SW 1271 (cell line): ENCODE measurements around the gene BABAM2.

ENCODE experiments used
- DNase-seq, 2 experiments: peaks; one replicate each; lab custom pipeline; 2025; lab: John Stamatoyannopoulos, UW

Gene BABAM2

DNA sequence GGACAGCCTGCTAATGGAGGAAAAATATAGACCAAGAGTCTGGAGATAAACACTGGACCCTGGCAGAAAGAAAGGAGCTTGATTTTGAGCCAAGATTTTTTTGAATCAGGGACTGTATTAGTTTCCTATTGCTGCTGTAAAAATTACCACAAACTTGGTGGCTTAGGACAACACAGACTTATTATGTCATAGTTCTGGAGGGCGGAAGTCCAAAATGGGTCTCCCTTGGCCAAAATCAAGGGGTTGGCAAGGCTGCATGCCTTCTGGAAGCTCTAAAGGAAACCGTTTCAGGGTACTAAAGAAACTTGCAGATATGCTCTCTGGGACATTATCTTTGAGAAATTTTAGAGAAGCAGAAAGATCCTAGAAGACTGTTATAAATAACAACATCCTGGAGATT lies 140.1 kb downstream of the BABAM2 start:
- no peak for DNase-seq

DNA sequence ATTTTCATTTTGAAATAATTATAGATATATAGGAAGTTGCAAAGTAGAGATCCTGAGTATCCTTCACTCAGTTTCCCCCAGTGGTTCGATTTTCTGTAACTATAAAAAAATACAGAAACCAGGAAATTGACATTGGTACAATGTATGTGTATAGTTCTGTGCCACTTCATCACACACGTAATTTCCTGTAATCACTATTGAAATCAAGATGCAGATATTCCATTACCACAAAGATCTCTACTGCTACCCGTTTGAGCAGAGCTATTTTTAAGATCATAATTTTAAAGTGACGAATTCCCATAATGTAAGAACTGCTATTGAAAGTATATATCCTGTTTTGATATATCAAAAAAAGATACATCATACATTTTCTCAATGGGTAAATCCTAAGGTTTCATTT lies 142.3 kb downstream of the BABAM2 start:
- no peak for DNase-seq

DNA sequence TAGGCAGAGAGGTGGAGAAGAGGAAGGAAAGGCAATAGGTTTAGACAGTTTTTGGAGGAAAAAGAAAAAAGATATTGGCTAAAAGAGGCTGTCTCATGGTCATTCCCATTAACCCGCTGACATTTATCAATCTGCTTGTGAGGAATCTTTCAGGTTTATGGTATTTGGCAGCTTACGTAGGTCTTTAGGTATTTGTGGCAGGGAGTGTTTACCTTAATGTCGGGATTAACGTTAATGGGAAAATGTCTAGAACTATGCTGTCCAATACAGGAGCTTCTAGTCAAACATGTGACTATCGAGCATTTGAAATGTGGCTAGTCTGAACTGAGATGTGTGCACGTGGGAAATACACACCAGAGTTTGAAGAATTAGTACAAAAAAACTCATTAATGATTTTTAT lies 144.2 kb downstream of the BABAM2 start:
- DNase-seq = no peak

DNA sequence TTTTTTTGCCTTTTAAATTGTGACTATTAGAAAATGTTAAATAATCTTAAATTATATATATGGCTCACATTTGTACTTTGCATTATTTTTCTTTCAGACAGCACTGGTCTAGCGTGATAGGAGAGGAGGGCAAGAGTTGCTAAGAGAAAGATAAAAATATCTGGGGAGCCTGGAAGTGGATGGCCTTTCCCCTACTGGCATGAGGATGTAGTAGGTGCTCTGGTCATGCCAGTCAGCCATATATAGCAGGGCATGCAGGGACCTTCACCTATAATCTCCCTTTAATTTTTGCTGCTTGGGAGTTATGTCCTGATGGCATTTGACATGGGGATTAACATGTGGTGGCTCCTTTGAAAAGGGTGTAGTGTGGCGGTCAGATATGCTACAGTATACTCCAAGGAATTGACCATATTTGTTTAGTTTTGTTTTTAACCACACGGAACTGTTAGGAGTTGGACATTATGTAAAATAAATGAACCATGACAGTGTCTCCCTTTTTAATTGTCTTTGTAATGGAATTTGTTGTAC lies 144.7 kb downstream of the BABAM2 start:
- DNase-seq = no peak

DNA sequence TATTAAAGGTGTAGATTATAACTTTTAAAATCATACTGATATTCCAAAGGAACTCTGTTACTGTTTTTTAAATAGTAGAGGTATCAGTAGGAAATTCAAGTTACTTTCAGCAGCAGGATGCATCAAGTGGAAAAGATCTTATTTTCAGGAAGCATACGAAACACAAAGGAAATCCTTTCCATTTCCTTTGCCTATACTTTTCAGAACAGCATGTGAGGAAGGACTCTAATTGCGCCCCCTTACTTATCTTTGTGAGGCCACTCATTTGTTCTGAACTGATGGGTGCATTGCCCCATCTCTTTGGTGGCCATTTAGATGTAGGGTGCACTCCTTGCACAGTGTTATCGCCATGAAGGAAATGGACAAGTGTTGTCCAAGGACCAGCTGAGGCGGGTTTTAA lies 145.3 kb downstream of the BABAM2 start:
- no peak for DNase-seq

DNA sequence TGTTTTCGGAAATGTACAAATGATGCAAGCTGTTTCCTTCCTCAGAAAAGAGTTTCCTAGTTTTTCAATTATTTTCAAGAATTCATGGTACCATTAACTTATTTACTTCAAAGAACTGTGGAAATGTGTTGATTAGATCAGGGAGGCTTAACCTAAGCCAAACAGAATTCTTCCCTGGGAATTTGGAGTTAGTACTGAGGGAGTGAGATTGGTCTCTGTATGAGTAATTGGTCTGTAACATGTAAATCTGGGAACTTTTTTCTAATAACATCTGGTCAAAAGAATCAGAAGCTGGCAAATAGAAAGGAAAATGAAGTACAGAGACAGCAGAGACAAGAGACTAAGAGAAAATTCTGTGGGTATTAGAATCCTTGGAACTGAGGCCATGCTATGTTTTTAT lies 145.8 kb downstream of the BABAM2 start:
- DNase-seq = no peak

DNA sequence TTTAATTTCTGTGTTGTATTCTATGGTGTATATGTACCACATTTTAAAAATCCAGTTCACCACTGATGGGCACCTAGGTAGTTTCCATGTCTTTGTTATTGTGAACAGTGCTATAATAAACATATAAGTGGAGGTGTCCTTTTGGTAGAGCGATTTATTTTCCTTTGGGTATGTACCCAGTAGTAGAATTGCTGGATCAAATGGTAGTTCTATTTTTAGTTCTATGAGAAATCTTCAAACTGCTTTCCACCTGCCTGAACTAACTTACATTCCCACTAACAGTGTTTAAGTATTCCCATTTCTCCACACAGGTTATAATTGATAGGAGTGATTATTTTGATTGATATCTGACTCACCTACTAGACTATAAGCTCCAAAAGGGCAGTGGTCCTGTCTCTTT lies 148.2 kb downstream of the BABAM2 start:
- no peak for DNase-seq

DNA sequence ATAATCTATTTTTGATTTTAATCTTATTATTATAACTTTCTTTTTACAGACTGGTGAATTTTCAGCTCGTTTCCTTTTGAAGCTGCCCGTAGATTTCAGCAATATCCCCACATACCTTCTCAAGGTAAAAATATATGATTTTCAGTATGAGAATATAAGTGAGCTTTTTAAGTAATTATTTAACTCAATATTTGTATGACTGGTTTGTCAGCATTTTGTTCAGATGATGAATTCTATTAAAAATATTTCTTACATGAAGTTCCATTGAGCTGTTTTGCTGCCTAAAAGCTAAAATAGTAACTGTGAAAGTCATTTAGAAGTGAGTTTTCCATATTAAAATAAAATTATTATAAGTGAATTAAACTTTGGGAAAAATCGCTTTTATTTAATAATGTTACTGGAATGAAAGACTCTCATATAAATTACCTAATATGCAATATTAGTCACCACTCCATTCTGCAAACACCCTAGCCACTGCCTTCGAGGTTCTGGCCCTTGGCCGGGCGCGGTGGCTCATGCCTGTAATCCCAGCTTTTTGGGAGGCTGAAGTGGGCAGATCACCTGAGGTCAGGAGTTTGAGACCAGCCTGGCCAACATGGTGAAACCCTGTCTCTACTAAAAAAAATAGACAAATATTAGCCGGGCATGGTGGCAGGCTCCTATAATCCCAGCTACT lies 155.3 kb downstream of the BABAM2 start:
- DNase-seq = no peak

DNA sequence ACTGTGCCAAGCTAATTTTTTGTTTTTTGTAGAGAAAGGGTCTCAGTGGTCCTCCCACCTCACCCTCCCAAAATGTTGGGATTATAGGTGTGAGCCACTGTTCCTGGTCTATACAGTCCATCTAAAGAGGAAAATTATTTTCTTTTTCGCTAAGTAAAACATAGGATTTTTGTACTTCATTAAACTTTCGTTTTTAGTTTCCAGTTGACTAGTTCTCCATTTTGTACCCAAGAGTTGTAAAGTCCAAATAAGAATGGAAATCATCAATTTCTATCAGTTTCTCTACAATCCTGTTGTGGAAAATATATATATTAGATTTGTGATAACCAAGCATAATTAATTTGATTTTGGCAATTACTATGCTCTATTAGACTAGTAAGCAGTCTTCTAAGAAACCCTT lies 156.4 kb downstream of the BABAM2 start:
- DNase-seq = no peak

DNA sequence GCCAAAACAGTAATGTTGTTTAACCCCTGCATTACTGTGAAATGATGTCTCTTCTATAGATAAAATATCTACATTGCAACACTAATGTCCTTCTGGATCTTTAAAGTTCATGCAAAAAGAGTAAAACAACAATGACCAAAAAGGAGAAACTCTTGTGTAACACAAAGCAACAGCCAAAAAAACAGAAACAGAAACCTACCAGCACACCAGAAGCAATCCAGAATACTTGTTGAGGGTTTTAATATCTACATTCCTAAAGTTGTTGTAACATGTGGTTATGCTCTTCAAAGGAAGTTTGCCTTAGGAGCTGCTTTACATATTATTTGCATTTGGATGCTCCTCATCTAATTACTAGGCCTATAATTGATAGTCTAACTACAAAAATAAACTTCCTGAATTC lies 157.2 kb downstream of the BABAM2 start:
- no peak for DNase-seq

DNA sequence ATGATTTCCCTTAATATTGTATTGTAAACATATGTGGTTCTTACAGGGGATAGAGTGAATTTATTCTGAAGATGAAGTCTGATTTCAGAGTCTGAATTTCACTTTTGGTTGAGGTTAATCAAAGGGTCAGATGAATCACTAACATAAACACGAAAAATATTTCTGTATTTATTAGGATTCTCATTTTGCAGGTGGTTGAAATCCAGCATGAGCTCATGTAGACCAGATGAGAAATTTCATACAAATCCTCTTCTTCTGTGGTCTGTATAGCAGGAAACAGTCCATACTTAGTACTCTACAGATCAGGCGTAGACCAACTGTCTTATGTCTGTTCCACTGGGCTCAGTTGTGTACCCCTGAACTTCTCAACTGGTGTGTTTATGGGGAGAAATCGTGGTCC lies 157.8 kb downstream of the BABAM2 start:
- no peak for DNase-seq

DNA sequence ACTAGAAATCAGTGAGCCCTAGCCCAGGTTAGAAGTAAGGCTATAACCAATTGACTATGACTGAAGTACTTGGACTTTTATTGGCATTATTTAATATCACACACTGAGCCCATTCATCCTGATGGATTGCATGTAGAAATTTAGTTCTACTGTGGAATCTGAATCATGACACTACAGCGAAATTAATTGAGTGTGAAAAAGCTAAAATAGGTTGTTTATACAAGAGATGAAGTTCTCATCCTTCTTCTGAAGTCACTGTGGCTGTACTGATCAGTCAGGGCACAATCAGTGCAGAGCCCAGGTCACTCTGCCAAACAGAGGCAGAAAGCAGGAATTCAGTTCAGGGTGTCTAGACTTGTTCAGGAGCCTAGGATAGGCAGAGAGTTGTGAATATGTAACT lies 158.9 kb downstream of the BABAM2 start:
- DNase-seq = no peak

DNA sequence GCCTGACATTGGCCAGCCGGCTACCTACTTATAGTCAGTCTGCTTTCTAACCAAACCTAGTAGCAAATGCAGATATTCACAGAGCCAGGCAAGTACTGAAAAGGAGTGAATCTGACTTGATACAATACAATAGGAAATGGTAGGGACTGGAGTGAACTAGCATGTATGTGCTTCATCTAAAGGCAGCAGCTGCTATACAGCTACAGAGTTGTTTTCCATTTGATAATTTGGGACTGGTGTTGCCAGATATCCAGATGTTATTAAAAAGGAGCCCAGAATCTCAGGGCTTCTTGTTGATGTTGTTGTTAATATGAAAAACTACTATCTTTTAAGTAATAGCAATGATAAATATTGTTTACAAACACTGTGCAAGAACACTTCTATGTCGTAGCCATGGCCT lies 159.4 kb downstream of the BABAM2 start:
- no peak for DNase-seq

DNA sequence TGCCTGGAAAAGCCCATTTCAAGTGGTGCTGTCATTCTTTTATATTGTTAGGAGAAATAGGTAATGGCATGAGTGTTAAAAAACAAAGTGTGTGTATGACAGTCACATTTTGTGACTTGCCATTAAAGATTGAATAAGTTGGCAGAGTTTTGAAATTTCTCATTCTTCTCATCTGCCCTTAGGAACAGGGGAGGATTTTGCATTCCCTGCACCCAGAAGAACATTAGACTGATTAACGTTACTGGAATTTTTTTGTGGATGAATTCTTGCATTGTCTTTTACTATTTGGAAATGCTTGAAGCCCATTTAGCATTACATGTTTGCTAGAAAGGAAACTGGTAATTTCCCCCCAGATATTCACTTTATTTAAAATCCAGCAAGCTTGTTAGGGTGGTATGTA lies 162.2 kb downstream of the BABAM2 start:
- DNase-seq = no peak

DNA sequence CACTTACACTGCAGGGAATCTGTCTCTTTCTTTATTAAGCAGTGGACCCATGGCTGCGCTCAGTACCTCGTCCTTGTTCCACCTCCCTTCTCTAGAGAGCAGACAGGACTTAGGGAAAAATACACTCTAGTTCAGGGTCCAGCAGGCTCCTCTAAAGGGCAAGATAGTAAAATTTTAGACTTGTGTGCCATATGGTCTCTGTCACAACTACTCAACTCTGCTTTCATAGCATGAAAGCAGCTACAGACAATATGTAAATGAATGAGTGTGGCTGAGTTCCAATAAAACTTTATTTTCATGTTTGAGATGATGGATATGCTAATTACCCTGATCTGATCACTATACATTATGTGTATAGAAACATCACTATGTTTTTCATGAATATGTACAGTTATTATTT lies 163.1 kb downstream of the BABAM2 start:
- no peak for DNase-seq

DNA sequence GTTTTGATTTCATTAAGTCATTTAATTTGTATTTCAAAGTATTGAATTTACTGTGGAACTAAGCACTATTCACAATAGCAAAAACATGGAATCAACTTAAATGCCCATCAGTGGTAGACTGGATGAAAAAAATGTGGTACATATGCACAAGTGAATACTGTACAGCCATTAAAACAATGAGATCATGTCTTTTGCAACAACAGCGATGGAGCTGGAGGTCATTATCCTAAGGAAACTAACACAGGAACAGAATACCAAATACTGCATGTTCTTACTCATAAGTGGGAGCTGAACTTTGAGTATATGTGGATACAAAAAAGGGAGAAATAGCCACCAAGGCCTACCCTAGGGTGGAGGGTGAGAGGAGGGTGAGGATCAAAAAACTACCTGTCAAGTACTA lies 164.4 kb downstream of the BABAM2 start:
- no peak for DNase-seq

DNA sequence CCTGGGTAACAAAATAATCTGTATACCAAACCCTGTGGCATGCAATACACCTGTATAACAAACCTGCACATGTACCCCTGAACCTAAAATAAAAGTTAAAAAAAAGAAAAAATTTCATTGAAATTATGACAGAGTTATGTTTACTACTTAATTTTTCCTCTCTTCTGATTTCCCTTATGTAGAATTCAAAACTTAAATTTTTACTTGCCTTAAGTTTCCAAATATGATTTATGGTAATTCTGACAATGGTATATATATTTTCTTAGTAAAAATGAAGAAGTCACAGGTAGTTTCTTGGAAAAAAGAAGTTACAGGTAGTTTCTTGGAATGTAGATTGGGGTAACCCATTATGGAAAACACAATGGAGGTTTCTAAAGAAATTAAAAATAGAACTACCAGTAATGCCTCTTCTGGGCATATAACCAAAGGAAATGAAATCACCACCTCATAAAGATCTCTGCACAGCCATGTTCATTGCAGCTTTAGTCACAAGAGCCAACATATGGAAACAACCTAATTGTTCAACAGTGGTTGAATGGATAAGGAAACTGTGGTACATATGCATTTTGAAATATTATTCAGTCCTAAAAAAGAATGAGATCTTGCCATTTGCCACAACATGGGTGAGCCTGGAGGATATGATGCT lies 164.9 kb downstream of the BABAM2 start:
- no peak for DNase-seq

DNA sequence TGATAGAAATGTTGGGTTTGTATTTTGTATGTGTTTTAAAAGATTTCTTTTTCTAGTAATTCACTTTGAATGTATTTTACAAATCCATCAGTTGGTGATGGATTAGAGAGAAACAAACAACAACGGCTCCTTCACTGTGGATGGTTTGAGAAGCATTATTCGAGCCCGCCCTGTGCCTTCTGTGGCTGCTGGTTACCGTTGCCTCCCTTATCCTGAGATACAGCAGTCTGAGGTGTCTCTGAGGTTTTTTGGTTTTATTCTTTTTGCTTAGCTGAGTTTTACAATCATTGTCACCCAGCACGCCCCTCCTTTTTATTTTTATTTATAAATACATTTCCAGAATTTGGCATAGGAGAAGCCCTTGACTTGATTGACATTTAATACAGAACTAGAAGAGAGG lies 168.3 kb downstream of the BABAM2 start:
- DNase-seq = no peak

DNA sequence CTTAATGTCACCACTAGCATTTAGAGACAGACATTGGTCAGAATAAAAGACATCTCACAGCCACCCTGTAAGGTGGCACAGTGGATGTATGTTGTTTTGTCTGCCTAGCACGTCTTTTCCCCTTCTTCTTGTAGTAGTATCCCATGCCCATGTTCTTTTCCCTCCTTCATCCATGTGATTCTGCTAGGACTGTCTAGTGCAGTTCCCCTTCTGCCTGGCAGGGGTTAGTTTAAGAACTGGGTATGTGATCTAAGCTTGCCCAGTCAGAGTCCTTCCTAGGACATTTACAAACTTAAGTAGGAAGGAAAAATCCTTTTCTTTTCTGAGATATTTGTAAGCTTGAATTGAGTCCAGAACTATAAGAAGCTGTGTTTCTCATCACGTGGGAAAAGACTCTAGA lies 172.3 kb downstream of the BABAM2 start:
- DNase-seq = no peak

DNA sequence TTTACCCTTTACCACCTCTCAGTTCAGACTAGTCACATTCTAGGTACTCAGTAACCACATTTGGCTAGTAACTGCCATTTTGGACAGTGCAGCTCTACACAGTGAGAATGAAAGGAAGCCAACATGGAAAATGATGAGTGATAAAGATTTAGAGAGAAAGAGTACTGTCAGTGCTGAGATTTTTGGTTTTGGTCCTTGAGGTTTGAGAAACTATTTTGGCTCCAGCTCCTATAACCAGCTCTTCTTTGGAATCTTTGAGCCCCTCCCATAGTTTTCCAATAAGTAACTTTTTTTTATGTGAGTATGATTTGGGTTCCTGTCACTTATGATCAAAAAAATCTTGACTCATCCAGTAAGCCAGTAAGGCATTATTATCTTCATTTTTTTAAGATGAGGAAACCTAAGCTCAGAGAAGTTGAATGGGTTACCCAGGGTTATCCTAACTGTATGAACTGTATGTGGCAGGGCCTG lies 173.0 kb downstream of the BABAM2 start:
- DNase-seq = no peak

DNA sequence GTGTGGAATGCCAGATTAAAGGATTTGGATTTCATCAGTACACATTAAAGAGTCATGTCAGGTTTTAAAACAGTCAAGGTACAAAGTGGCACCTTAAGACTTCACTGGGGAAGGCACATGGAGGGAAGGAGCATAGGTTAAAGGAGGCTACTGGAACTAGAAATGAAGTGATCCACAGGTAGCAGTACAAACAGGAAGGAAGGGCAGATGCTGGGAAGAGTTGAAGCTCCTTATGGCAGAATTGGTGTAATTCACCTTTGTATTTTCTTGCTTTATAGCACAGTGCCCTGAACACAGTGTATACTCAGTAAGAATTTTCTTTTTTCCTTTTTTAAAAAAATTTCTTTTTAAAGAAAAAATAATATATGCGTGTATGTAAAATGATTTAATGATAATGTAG lies 177.1 kb downstream of the BABAM2 start:
- DNase-seq = no peak

DNA sequence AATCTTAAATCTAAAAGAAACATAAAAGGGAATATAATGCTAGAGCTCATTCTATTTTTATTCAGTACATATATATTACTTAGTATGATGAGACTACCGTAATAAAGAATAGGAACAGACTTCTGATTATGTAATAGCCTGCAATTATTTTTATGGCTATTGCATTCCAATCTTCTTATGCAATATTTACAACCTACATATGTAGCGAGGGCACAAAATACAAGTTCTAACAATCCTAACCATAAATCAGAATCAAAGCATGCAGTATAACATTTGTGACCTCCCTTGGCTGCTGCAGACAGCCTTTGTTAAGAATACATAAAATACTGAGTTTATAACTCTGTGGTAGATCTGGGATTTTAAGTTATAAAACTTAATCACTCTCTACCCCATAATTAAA lies 177.6 kb downstream of the BABAM2 start:
- DNase-seq = no peak

DNA sequence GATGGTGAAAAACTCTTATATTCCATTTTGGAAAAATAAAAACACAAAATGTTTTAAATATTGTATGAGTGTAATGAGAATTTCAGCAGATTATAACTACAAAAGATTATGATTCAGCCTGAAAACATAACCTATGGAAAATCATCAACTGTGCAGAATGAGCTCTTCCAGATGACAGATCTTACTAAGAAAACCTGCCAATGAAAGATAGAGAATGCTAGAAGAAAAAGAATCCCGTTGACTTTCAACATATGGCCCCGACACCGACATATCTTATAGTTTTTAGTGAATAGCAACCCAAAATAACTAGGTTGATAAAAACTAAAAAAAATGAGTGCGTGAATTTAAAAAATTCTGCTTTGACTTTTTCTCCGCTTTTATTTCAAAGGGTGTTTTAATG lies 178.0 kb downstream of the BABAM2 start:
- DNase-seq = no peak

DNA sequence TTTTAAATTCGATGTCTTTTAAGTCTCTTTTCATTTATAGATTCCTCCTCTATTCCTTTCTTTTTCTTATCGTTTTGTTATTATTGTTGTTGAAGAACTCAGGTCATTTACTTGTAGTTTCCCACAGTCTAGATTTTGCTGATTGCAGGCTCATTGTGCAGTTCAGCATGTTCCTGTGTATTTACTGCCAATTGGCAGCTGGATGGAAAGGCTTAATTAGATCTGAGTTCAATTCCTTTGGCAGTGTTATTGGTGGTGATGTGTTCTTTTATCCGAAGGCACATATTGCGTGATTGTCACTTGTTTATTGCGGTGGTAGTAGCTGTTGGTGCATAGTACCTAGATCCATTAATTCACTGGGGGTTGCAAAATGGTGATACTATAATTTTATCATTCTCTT lies 180.7 kb downstream of the BABAM2 start:
- DNase-seq = no peak
